ENCODE measurements around the gene UPB1. TPM values are rescaled to one million over a fixed set of nuclear protein-coding genes. Genes with fewer than 3 reads are reported as not detected.

UPB1 gene
- total RNA-seq, 1 donor from 2014 or later, result 0.52 TPM

- H3K27ac ChIP-seq (ENCODE audit: low read depth, low read length), result no peak overlapping the region
- H3K4me3 ChIP-seq (ENCODE audit: low read length in 3 of 3), result no peak overlapping the region
- H3K4me1 ChIP-seq (ENCODE audit: control insufficient read depth in 3 of 3, insufficient read depth in 3 of 3, low read length in 3 of 3), result peaks cover 0 to 3% (median 0%) of the 10 kb centered on the region in 3 donors
- no peak overlapping the region for H3K9ac ChIP-seq (ENCODE audit: low read depth in 1 of 3, low read length in 3 of 3)
- H3K36me3 ChIP-seq (ENCODE audit: control insufficient read depth in 3 of 3, insufficient read depth in 3 of 3, low read length in 3 of 3), result no peaks in the 10 kb centered on the region
- no peaks in the 10 kb centered on the region for H3K9me3 ChIP-seq (ENCODE audit: control insufficient read depth in 3 of 3, low read length in 3 of 3)
- peaks cover 16 to 21% (median 19%) of the 10 kb centered on the region in 3 donors for H3K27me3 ChIP-seq (ENCODE audit: control insufficient read depth in 3 of 3, insufficient read depth in 3 of 3, low read length in 3 of 3)
These were observed 2.7 kb upstream of the UPB1 start for GRCh38 chr22:24492391-24492790.

DNA sequence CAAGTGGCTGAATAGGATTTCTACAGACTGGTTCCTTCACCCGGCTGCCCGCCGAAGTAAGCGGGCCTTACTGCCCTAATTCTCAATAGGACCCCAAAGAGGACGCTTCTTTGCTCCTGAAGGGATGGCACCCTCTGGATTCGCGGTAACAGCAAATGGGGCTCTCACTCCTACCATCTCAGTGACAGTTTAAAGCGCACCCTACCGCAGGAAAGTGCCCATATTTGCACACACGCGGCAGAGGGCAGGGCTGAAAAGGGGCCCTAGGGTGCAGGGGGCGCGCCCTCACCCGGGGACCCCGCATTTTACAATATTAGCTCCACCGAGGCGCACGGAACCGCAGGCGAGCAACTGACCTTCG, 985 bp upstream of the UPB1 start:
- no peak overlapping the region for H3K27ac ChIP-seq (ENCODE audit: low read depth, low read length)
- no peaks in the 10 kb centered on the region for H3K9me3 ChIP-seq (ENCODE audit: control insufficient read depth in 3 of 3, low read length in 3 of 3)
- peaks cover 0 to 3% (median 0%) of the 10 kb centered on the region in 3 donors for H3K4me1 ChIP-seq (ENCODE audit: control insufficient read depth in 3 of 3, insufficient read depth in 3 of 3, low read length in 3 of 3)
- H3K27me3 ChIP-seq (ENCODE audit: control insufficient read depth in 3 of 3, insufficient read depth in 3 of 3, low read length in 3 of 3), result peaks cover 16 to 21% (median 19%) of the 10 kb centered on the region in 3 donors
- no peak overlapping the region for H3K4me3 ChIP-seq (ENCODE audit: low read length in 3 of 3)
- no peaks in the 10 kb centered on the region for H3K36me3 ChIP-seq (ENCODE audit: control insufficient read depth in 3 of 3, insufficient read depth in 3 of 3, low read length in 3 of 3)
- peak overlapping the region in 1 of 3 donors; percentile 25 for H3K9ac ChIP-seq (ENCODE audit: low read depth in 1 of 3, low read length in 3 of 3)

- H3K9ac ChIP-seq (ENCODE audit: low read depth in 1 of 3, low read length in 3 of 3), result no peak overlapping the region
- no peaks in the 10 kb centered on the region for H3K9me3 ChIP-seq (ENCODE audit: control insufficient read depth in 3 of 3, low read length in 3 of 3)
- H3K4me3 ChIP-seq (ENCODE audit: low read length in 3 of 3), result no peak overlapping the region
- peaks cover 0 to 9% (median 3%) of the 10 kb centered on the region in 3 donors for H3K4me1 ChIP-seq (ENCODE audit: control insufficient read depth in 3 of 3, insufficient read depth in 3 of 3, low read length in 3 of 3)
- H3K27me3 ChIP-seq (ENCODE audit: control insufficient read depth in 3 of 3, insufficient read depth in 3 of 3, low read length in 3 of 3), result peaks cover 16 to 21% (median 19%) of the 10 kb centered on the region in 3 donors
- no peaks in the 10 kb centered on the region for H3K36me3 ChIP-seq (ENCODE audit: control insufficient read depth in 3 of 3, insufficient read depth in 3 of 3, low read length in 3 of 3)
- H3K27ac ChIP-seq (ENCODE audit: low read depth, low read length), result no peak overlapping the region
These were observed 188 bp downstream of the UPB1 start for GRCh38 chr22:24495365-24495675.

GRCh38 chr22:24496234-24496633, 1.1 kb downstream of the UPB1 start:
- no peaks in the 10 kb centered on the region for H3K36me3 ChIP-seq (ENCODE audit: control insufficient read depth in 3 of 3, insufficient read depth in 3 of 3, low read length in 3 of 3)
- H3K4me1 ChIP-seq (ENCODE audit: control insufficient read depth in 3 of 3, insufficient read depth in 3 of 3, low read length in 3 of 3), result peaks cover 0 to 18% (median 7%) of the 10 kb centered on the region in 3 donors
- H3K4me3 ChIP-seq (ENCODE audit: low read length in 3 of 3), result no peak overlapping the region
- no peak overlapping the region for H3K27ac ChIP-seq (ENCODE audit: low read depth, low read length)
- H3K9me3 ChIP-seq (ENCODE audit: control insufficient read depth in 3 of 3, low read length in 3 of 3), result no peaks in the 10 kb centered on the region
- peaks cover 16 to 21% (median 19%) of the 10 kb centered on the region in 3 donors for H3K27me3 ChIP-seq (ENCODE audit: control insufficient read depth in 3 of 3, insufficient read depth in 3 of 3, low read length in 3 of 3)
- no peak overlapping the region for H3K9ac ChIP-seq (ENCODE audit: low read depth in 1 of 3, low read length in 3 of 3)

- H3K9ac ChIP-seq (ENCODE audit: low read depth in 1 of 3, low read length in 3 of 3), result no peak overlapping the region
- H3K36me3 ChIP-seq (ENCODE audit: control insufficient read depth in 3 of 3, insufficient read depth in 3 of 3, low read length in 3 of 3), result no peaks in the 10 kb centered on the region
- no peak overlapping the region for H3K27ac ChIP-seq (ENCODE audit: low read depth, low read length)
- peaks cover 16 to 21% (median 19%) of the 10 kb centered on the region in 3 donors for H3K27me3 ChIP-seq (ENCODE audit: control insufficient read depth in 3 of 3, insufficient read depth in 3 of 3, low read length in 3 of 3)
- H3K4me3 ChIP-seq (ENCODE audit: low read length in 3 of 3), result no peak overlapping the region
- H3K9me3 ChIP-seq (ENCODE audit: control insufficient read depth in 3 of 3, low read length in 3 of 3), result no peaks in the 10 kb centered on the region
- peaks cover 0 to 20% (median 7%) of the 10 kb centered on the region in 3 donors for H3K4me1 ChIP-seq (ENCODE audit: control insufficient read depth in 3 of 3, insufficient read depth in 3 of 3, low read length in 3 of 3)
These were observed 1.5 kb downstream of the UPB1 start for GRCh38 chr22:24496661-24497060.

DNA sequence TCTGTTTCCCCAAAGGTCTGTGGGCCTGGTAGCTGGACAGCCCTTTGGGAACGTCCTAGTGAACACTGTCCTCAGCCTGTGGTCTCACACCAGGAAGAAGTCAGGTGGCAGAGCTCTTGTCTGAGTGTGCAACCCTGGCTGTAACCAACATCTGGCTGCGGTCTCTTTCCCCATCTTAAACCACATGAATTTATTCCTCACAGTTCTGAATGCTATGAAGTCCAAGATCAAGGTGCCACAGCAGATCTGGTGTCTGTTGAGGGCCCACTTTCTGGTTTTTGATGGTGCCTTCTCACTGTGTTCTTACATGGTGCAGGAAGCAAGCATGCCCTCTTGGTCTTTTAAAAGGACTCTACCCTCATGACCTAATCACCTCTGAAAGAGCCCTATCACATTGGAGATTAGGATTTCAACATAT, 2.7 kb downstream of the UPB1 start:
- no peak overlapping the region for H3K27ac ChIP-seq (ENCODE audit: low read depth, low read length)
- H3K4me1 ChIP-seq (ENCODE audit: control insufficient read depth in 3 of 3, insufficient read depth in 3 of 3, low read length in 3 of 3), result peaks cover 0 to 20% (median 7%) of the 10 kb centered on the region in 3 donors
- H3K4me3 ChIP-seq (ENCODE audit: low read length in 3 of 3), result no peak overlapping the region
- H3K27me3 ChIP-seq (ENCODE audit: control insufficient read depth in 3 of 3, insufficient read depth in 3 of 3, low read length in 3 of 3), result peaks cover 16 to 21% (median 19%) of the 10 kb centered on the region in 3 donors
- no peaks in the 10 kb centered on the region for H3K36me3 ChIP-seq (ENCODE audit: control insufficient read depth in 3 of 3, insufficient read depth in 3 of 3, low read length in 3 of 3)
- H3K9me3 ChIP-seq (ENCODE audit: control insufficient read depth in 3 of 3, low read length in 3 of 3), result no peaks in the 10 kb centered on the region
- no peak overlapping the region for H3K9ac ChIP-seq (ENCODE audit: low read depth in 1 of 3, low read length in 3 of 3)

DNA sequence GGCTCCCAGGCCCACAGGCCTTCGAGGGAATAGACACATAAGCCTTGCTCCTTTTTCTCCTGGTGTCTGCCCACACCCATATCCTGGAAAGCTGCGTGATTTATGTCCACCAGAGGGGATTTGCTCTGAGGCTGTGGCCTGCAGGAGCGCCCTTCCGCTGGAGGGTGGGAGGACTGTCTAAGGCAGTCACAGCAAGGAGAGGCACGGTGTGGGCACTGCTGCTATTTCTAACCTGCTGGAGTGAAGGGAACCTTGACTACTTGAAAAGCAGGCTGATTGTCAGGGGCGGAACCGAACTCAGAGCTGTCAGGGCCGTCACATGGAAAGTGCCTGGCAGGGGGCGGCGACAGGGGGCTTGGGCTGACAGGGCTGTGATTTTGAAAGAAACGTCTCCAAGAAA, 3.7 kb downstream of the UPB1 start:
- H3K36me3 ChIP-seq (ENCODE audit: control insufficient read depth in 3 of 3, insufficient read depth in 3 of 3, low read length in 3 of 3), result no peaks in the 10 kb centered on the region
- H3K4me1 ChIP-seq (ENCODE audit: control insufficient read depth in 3 of 3, insufficient read depth in 3 of 3, low read length in 3 of 3), result peaks cover 0 to 20% (median 11%) of the 10 kb centered on the region in 3 donors
- no peak overlapping the region for H3K4me3 ChIP-seq (ENCODE audit: low read length in 3 of 3)
- H3K9me3 ChIP-seq (ENCODE audit: control insufficient read depth in 3 of 3, low read length in 3 of 3), result no peaks in the 10 kb centered on the region
- no peak overlapping the region for H3K9ac ChIP-seq (ENCODE audit: low read depth in 1 of 3, low read length in 3 of 3)
- H3K27ac ChIP-seq (ENCODE audit: low read depth, low read length), result no peak overlapping the region
- H3K27me3 ChIP-seq (ENCODE audit: control insufficient read depth in 3 of 3, insufficient read depth in 3 of 3, low read length in 3 of 3), result peaks cover 14 to 19% (median 18%) of the 10 kb centered on the region in 3 donors

DNA sequence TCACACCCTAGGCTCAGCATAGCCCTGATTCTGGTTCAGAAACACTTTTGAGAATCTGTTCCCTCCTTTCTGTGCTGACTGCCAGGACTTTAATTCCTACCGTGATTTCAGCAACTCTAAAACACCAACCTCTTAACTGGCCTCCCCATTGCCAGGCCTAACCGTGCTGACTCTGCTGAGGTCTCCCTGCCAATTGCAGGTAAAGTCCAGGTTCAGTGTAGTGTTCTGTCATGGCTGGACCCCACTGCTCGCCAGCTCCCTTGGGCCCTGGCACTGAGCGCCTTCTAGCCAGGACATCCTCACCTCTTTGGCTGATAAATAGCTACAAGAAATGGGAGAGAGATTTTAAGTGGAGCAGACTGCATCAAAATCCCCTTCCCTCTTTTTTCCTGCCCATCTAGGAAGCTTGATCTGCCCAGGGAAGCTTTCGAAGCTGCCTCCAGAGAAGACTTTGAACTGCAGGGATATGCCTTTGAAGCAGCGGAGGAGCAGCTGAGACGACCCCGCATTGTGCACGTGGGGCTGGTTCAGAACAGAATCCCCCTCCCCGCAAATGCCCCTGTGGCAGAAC, 4.7 kb downstream of the UPB1 start:
- Histone ChIP-seq H3K27ac (ENCODE audit: low read depth, low read length) (no peak overlapping the region), H3K4me1 (ENCODE audit: control insufficient read depth in 3 of 3, insufficient read depth in 3 of 3, low read length in 3 of 3) (peaks cover 0 to 20% (median 11%) of the 10 kb centered on the region in 3 donors), H3K27me3 (ENCODE audit: control insufficient read depth in 3 of 3, insufficient read depth in 3 of 3, low read length in 3 of 3) (peaks cover 7 to 11% (median 8%) of the 10 kb centered on the region in 3 donors), H3K4me3 (ENCODE audit: low read length in 3 of 3) (no peak overlapping the region), H3K9me3 (ENCODE audit: control insufficient read depth in 3 of 3, low read length in 3 of 3) (no peaks in the 10 kb centered on the region), H3K36me3 (ENCODE audit: control insufficient read depth in 3 of 3, insufficient read depth in 3 of 3, low read length in 3 of 3) (no peaks in the 10 kb centered on the region), H3K9ac (ENCODE audit: low read depth in 1 of 3, low read length in 3 of 3) (no peak overlapping the region)

GRCh38 chr22:24500277-24500820, 5.2 kb downstream of the UPB1 start:
- no peak overlapping the region for H3K27ac ChIP-seq (ENCODE audit: low read depth, low read length)
- peaks cover 0 to 17% (median 11%) of the 10 kb centered on the region in 3 donors for H3K4me1 ChIP-seq (ENCODE audit: control insufficient read depth in 3 of 3, insufficient read depth in 3 of 3, low read length in 3 of 3)

GRCh38 chr22:24501301-24502005, 6.3 kb downstream of the UPB1 start:
- H3K9ac ChIP-seq (ENCODE audit: low read depth in 1 of 3, low read length in 3 of 3), result peak overlapping the region in 1 of 3 donors; percentile 25
- no peaks in the 10 kb centered on the region for H3K9me3 ChIP-seq (ENCODE audit: control insufficient read depth in 3 of 3, low read length in 3 of 3)
- H3K27ac ChIP-seq (ENCODE audit: low read depth, low read length), result no peak overlapping the region
- no peaks in the 10 kb centered on the region for H3K36me3 ChIP-seq (ENCODE audit: control insufficient read depth in 3 of 3, insufficient read depth in 3 of 3, low read length in 3 of 3)
- no peak overlapping the region for H3K4me3 ChIP-seq (ENCODE audit: low read length in 3 of 3)
- H3K4me1 ChIP-seq (ENCODE audit: control insufficient read depth in 3 of 3, insufficient read depth in 3 of 3, low read length in 3 of 3), result peaks cover 0 to 17% (median 11%) of the 10 kb centered on the region in 3 donors
- H3K27me3 ChIP-seq (ENCODE audit: control insufficient read depth in 3 of 3, insufficient read depth in 3 of 3, low read length in 3 of 3), result no peaks in the 10 kb centered on the region

More at GRCh38 chr22:24500277-24500820, 5.2 kb downstream of the UPB1 start:
- H3K9ac ChIP-seq (ENCODE audit: low read depth in 1 of 3, low read length in 3 of 3), result peak overlapping the region in 1 of 3 donors; percentile 40
- no peaks in the 10 kb centered on the region for H3K9me3 ChIP-seq (ENCODE audit: control insufficient read depth in 3 of 3, low read length in 3 of 3)
- H3K27me3 ChIP-seq (ENCODE audit: control insufficient read depth in 3 of 3, insufficient read depth in 3 of 3, low read length in 3 of 3), result peaks cover 1 to 6% (median 3%) of the 10 kb centered on the region in 3 donors
- H3K36me3 ChIP-seq (ENCODE audit: control insufficient read depth in 3 of 3, insufficient read depth in 3 of 3, low read length in 3 of 3), result no peaks in the 10 kb centered on the region
- H3K4me3 ChIP-seq (ENCODE audit: low read length in 3 of 3), result peak overlapping the region in 2 of 3 donors; percentile 1 to 13

All from skeletal muscle tissue (tissue), 4 donors.